Measurements from ENCODE around the gene SLC6A2.

Gene SLC6A2

GRCh38 chr16:55661941-55662643 lies 6.3 kb downstream of the SLC6A2 start:
- TF ChIP-seq CTCF (IDR thresholded peaks at IDR 0.05; ENCODE audit: borderline replicate concordance, control extremely low read depth, extremely low read depth, insufficient read depth, missing control alignments): no peak
- DNase-seq (ENCODE audit: low spot score): no peak
- in situ Hi-C loops (cut with MboI; ENCODE audit: low sequenced_read_pairs, unreplicated experiment): no loop called here

GRCh38 chr16:55662644-55663031 lies 6.8 kb downstream of the SLC6A2 start:
- no peak for TF ChIP-seq CTCF (IDR thresholded peaks at IDR 0.05; ENCODE audit: borderline replicate concordance, control extremely low read depth, extremely low read depth, insufficient read depth, missing control alignments)
- DNase-seq (ENCODE audit: low spot score): no peak
- in situ Hi-C loops (cut with MboI; ENCODE audit: low sequenced_read_pairs, unreplicated experiment): no loop called here

- in situ Hi-C loops (cut with MboI; ENCODE audit: low sequenced_read_pairs, unreplicated experiment): no loop called here
- no peak for DNase-seq (ENCODE audit: low spot score)
- TF ChIP-seq CTCF (IDR thresholded peaks at IDR 0.05; ENCODE audit: borderline replicate concordance, control extremely low read depth, extremely low read depth, insufficient read depth, missing control alignments): no peak
These were observed 7.4 kb downstream of the SLC6A2 start for GRCh38 chr16:55663225-55663624.

GRCh38 chr16:55663765-55664677 lies 8.2 kb downstream of the SLC6A2 start:
- DNase-seq (ENCODE audit: low spot score): no peak
- in situ Hi-C loops (cut with MboI; ENCODE audit: low sequenced_read_pairs, unreplicated experiment): no loop called here
- no peak for TF ChIP-seq CTCF (IDR thresholded peaks at IDR 0.05; ENCODE audit: borderline replicate concordance, control extremely low read depth, extremely low read depth, insufficient read depth, missing control alignments)

GRCh38 chr16:55664786-55665407 lies 9.1 kb downstream of the SLC6A2 start:
- DNase-seq (ENCODE audit: low spot score): no peak
- TF ChIP-seq CTCF (IDR thresholded peaks at IDR 0.05; ENCODE audit: borderline replicate concordance, control extremely low read depth, extremely low read depth, insufficient read depth, missing control alignments): no peak
- in situ Hi-C loops (cut with MboI; ENCODE audit: low sequenced_read_pairs, unreplicated experiment): no loop called here

GRCh38 chr16:55665511-55665910 lies 9.7 kb downstream of the SLC6A2 start:
- DNase-seq (ENCODE audit: low spot score): no peak
- TF ChIP-seq CTCF (IDR thresholded peaks at IDR 0.05; ENCODE audit: borderline replicate concordance, control extremely low read depth, extremely low read depth, insufficient read depth, missing control alignments): no peak
- in situ Hi-C loops (cut with MboI; ENCODE audit: low sequenced_read_pairs, unreplicated experiment): no loop called here

All from GM13976 (cell line).